IMR-90 (cell line): ENCODE measurements around the gene NCKAP5. TPM values are rescaled to one million over a fixed set of nuclear protein-coding genes. Genes with fewer than 3 reads are reported as not detected.

Experiments
- ATAC-seq: fragments of 200-7000 bp; cut with Tn5 transposase; 2 replicates; pipeline ENCODE4 v1.9.1; 2020; ENCODE audit warnings: low read depth, mild to moderate bottlenecking, moderate library complexity
- BruUV-seq: library from RNA; stranded (reverse); fragments of 400-500 nt; replicated peaks from 2 replicates; lab custom pipeline; 2021; lab: Mats Ljungman, UMichigan
- CTCF ChIA-PET: fragments of 300-600 bp; formaldehyde crosslinking; extraction: SDS; loops from one replicate; lab custom pipeline; 2021; ENCODE audit warnings: antibody characterized with exemption; lab: Yijun Ruan, JAX
- POLR2A ChIA-PET: fragments of 300-600 bp; sonication (Branson Sonifier 250); formaldehyde crosslinking; loops from one replicate; lab custom pipeline; 2022; ENCODE audit warnings: antibody characterized with exemption; ENCODE audit not compliant: unreplicated experiment; lab: Charles Lee
- DNase-seq: peaks from one replicate; pipeline ENCODE4 v3.0.0; 2013
- H2AFZ ChIP-seq: replicated peaks from 2 replicates; pipeline ENCODE3; 2013; ENCODE audit warnings: low read length, mild to moderate bottlenecking; ENCODE audit not compliant: poor library complexity
- H2AK5ac ChIP-seq: 2 replicates; pipeline ENCODE4 v1.6.1; 2013; ENCODE audit warnings: low read depth, low read length, inconsistent platforms
- H2AK9ac ChIP-seq: replicated peaks from 2 replicates; pipeline ENCODE3; 2013; ENCODE audit warnings: mild to moderate bottlenecking, low read depth, low read length, moderate library complexity; ENCODE audit not compliant: poor library complexity
- H2BK120ac ChIP-seq: 2 replicates; pipeline ENCODE4 v1.6.1; 2013; ENCODE audit warnings: low read depth, low read length, inconsistent platforms
- H2BK15ac ChIP-seq: 3 replicates; pipeline ENCODE4 v1.6.1; 2013; ENCODE audit warnings: low read depth, low read length, inconsistent platforms
- H2BK20ac ChIP-seq: 2 replicates; pipeline ENCODE4 v1.6.1; 2013; ENCODE audit warnings: low read depth, mild to moderate bottlenecking, inconsistent platforms, low read length, moderate library complexity
- H2BK5ac ChIP-seq: 2 replicates; pipeline ENCODE4 v1.6.1; 2013; ENCODE audit warnings: mild to moderate bottlenecking, low read depth, low read length, inconsistent platforms; ENCODE audit not compliant: poor library complexity, severe bottlenecking
- H3K14ac ChIP-seq: replicated peaks from 2 replicates; pipeline ENCODE4 v1.6.1; 2013; ENCODE audit warnings: low read depth, low read length, inconsistent platforms
- H3K18ac ChIP-seq: 2 replicates; pipeline ENCODE4 v1.6.1; 2013; ENCODE audit warnings: low read depth, low read length, control low read depth
- H3K23ac ChIP-seq: 2 replicates; pipeline ENCODE4 v1.6.1; 2013; ENCODE audit warnings: low read depth, low read length, inconsistent platforms
- H3K27ac ChIP-seq: 2 replicates; pipeline ENCODE4 v1.5.1; 2013; ENCODE audit warnings: mild to moderate bottlenecking, control low read depth, low read length; ENCODE audit not compliant: insufficient read depth
- H3K27me3 ChIP-seq: 2 replicates; pipeline ENCODE4 v1.6.1; 2013; ENCODE audit warnings: low read length; ENCODE audit not compliant: control insufficient read depth, insufficient read depth
- H3K36me3 ChIP-seq: 2 replicates; pipeline ENCODE4 v1.6.1; 2013; ENCODE audit warnings: low read length, mixed read lengths; ENCODE audit not compliant: control insufficient read depth, insufficient read depth
- H3K4ac ChIP-seq: 2 replicates; pipeline ENCODE4 v1.6.1; 2013; ENCODE audit warnings: low read depth, low read length, inconsistent platforms
- H3K4me1 ChIP-seq: 2 replicates; pipeline ENCODE4 v1.6.1; 2013; ENCODE audit warnings: low read length, mixed read lengths; ENCODE audit not compliant: control insufficient read depth, insufficient read depth
- H3K4me2 ChIP-seq: 2 replicates; pipeline ENCODE4 v1.6.1; 2013; ENCODE audit warnings: low read depth, mild to moderate bottlenecking, control low read depth, low read length, moderate library complexity
- H3K4me3 ChIP-seq: 2 replicates; pipeline ENCODE4 v1.5.1; 2013; ENCODE audit warnings: low read depth, mild to moderate bottlenecking, control low read depth, low read length, moderate library complexity; ENCODE audit not compliant: insufficient read depth
- H3K56ac ChIP-seq: 2 replicates; pipeline ENCODE4 v1.6.1; 2013; ENCODE audit warnings: low read length, inconsistent platforms; ENCODE audit not compliant: insufficient read depth; ENCODE audit errors: extremely low read depth
- H3K79me1 ChIP-seq, 2 experiments: 2 replicates each; pipeline ENCODE4 v1.6.1; 2013; ENCODE audit warnings: low read length in 2 of 2, inconsistent platforms in 1 of 2, low read depth in 1 of 2
- H3K9ac ChIP-seq: 2 replicates; pipeline ENCODE4 v1.6.1; 2013; ENCODE audit warnings: low read depth, low read length, control low read depth
- H3K9me1 ChIP-seq: 2 replicates; pipeline ENCODE4 v1.6.1; 2013; ENCODE audit warnings: low read length, inconsistent platforms; ENCODE audit not compliant: insufficient read depth
- H3K9me3 ChIP-seq: 2 replicates; pipeline ENCODE4 v1.6.1; 2013; ENCODE audit warnings: low read length; ENCODE audit not compliant: control insufficient read depth, insufficient read depth
- H4K20me1 ChIP-seq: 2 replicates; pipeline ENCODE4 v1.6.1; 2013; ENCODE audit warnings: low read length, inconsistent platforms; ENCODE audit not compliant: insufficient read depth
- H4K5ac ChIP-seq: 2 replicates; pipeline ENCODE4 v1.6.1; 2013; ENCODE audit warnings: mild to moderate bottlenecking, low read depth, low read length, control low read depth
- H4K8ac ChIP-seq, 2 experiments: 2 replicates each; pipeline ENCODE4 v1.6.1; 2013; ENCODE audit warnings: low read depth in 2 of 2, low read length in 2 of 2, control low read depth in 1 of 2, inconsistent platforms in 1 of 2
- H4K91ac ChIP-seq: 2 replicates; pipeline ENCODE4 v1.6.1; 2013; ENCODE audit warnings: low read depth, low read length, inconsistent platforms; ENCODE audit not compliant: insufficient read depth
- CEBPB ChIP-seq: IDR thresholded peaks from 2 replicates; pipeline ENCODE4 v1.6.1; 2012; ENCODE audit warnings: low read depth, low read length, improper control_type of control experiment
- CHD1 ChIP-seq: IDR thresholded peaks from 2 replicates; pipeline ENCODE4 v1.6.1; 2012; ENCODE audit warnings: low read depth, low read length, improper control_type of control experiment
- ELK1 ChIP-seq: fragments of 150-350 bp; IDR thresholded peaks from 2 replicates; pipeline ENCODE4 v1.6.1; 2016; ENCODE audit warnings: low read depth, mild to moderate bottlenecking, low read length, moderate library complexity, borderline replicate concordance
- MAFK ChIP-seq: IDR thresholded peaks from 2 replicates; pipeline ENCODE4 v1.6.1; 2012; ENCODE audit warnings: low read depth, low read length, improper control_type of control experiment
- MAZ ChIP-seq: IDR thresholded peaks from 2 replicates; pipeline ENCODE4 v1.6.1; 2012; ENCODE audit warnings: low read depth, mild to moderate bottlenecking, low read length, improper control_type of control experiment, moderate library complexity, borderline replicate concordance
- MXI1 ChIP-seq: IDR thresholded peaks from 2 replicates; pipeline ENCODE4 v1.6.1; 2012; ENCODE audit warnings: low read depth, mild to moderate bottlenecking, low read length, moderate library complexity, borderline replicate concordance
- NFE2L2 ChIP-seq: fragments of 150-350 bp; IDR thresholded peaks from 2 replicates; pipeline ENCODE4 v1.6.1; 2016; ENCODE audit warnings: low read depth, mild to moderate bottlenecking, low read length
- POLR2A ChIP-seq: IDR thresholded peaks from 2 replicates; pipeline ENCODE4 v1.6.1; 2012; ENCODE audit warnings: mild to moderate bottlenecking, low read depth, low read length
- RCOR1 ChIP-seq: IDR thresholded peaks from 2 replicates; pipeline ENCODE4 v1.6.1; 2012; ENCODE audit warnings: mild to moderate bottlenecking, low read length, improper control_type of control experiment; ENCODE audit not compliant: insufficient replicate concordance
- SMC3 ChIP-seq: fragments of 150-350 bp; IDR thresholded peaks from 2 replicates; pipeline ENCODE4 v1.6.1; 2016; ENCODE audit warnings: low read depth, mild to moderate bottlenecking, antibody characterized with exemption, low read length, moderate library complexity
- USF2 ChIP-seq: fragments of 150-350 bp; IDR thresholded peaks from 2 replicates; pipeline ENCODE4 v1.6.1; 2017; ENCODE audit warnings: mild to moderate bottlenecking, antibody characterized with exemption, low read length, low read depth
- WGBS, 2 experiments: methylation state at CpG; one replicate each; pipeline versions ENCODE4 v1.1.5 to v1.1.7; 2013; ENCODE audit warnings: missing lambda C conversion rate in 2 of 2; ENCODE audit not compliant: insufficient read length in 1 of 2; ENCODE audit errors: extremely low coverage in 2 of 2; 5-methylcytosine and 5-hydroxymethylcytosine counted together
- dilution Hi-C: fragments of 300-500 bp; cut with HindIII; formaldehyde crosslinking; loops from one replicate; pipeline ENCODE4 v1.14.3; 2018; ENCODE audit warnings: low sequenced_read_pairs; ENCODE audit not compliant: unreplicated experiment
- in situ Hi-C: fragments of 300-500 bp; cut with MboI; formaldehyde crosslinking; loops from 3 replicates; pipeline ENCODE4 v1.14.3; 2019; ENCODE audit warnings: low sequenced_read_pairs, inconsistent platforms, mixed read lengths
- intact Hi-C: fragments of 100-400 bp; cut with micrococcal nuclease; formaldehyde crosslinking; loops from 2 replicates; pipeline ENCODE4 v1.10.0; 2022
- polyA plus RNA-seq, 3 experiments: library from polyadenylated mRNA; depleted of rRNA; stranded (reverse); fragments of >200 nt; gene quantifications; 2 replicates each; pipeline ENCODE4 v1.2.3, GENCODE V29; 2012; ENCODE audit warnings: low replicate concordance in 1 of 3
- total RNA-seq: library from RNA; depleted of rRNA; stranded (reverse); fragments of >200 nt; gene quantifications from 2 replicates; pipeline ENCODE4 v1.2.3, GENCODE V29; 2012

NCKAP5 gene
- total and polyA plus RNA-seq, 2 of the 4 experiments (the other 2 are of a cell fraction) = 2.7 to 3.9 TPM

- ATAC-seq (no peak), DNase-seq (no peak)
- H3K4me2 ChIP-seq = no peak overlapping the region
- H3K27ac ChIP-seq = no peak overlapping the region
- no peak overlapping the region for H3K4ac ChIP-seq
- no peak for TF ChIP-seq SMC3
- TF ChIP-seq POLR2A = no peak
- TF ChIP-seq MXI1 = no peak
- TF ChIP-seq MAZ = no peak
- TF ChIP-seq CEBPB = no peak
- TF ChIP-seq USF2 = no peak
- TF ChIP-seq CHD1 = no peak
- TF ChIP-seq ELK1 = no peak
- no peak for TF ChIP-seq MAFK
- no peak for TF ChIP-seq RCOR1
- no peak for TF ChIP-seq NFE2L2
- no peak overlapping the region for H2BK20ac ChIP-seq
- no peak overlapping the region for H3K23ac ChIP-seq
- H2BK15ac ChIP-seq = no peak overlapping the region
- H3K4me3 ChIP-seq = no peak overlapping the region
- ChIA-PET POLR2A (interaction anchor here (0.6 kb wide), 1 partner anchor 131 kb away, joined by 3 read pairs; no protein-coding TSS in a partner anchor), CTCF (no interaction called here)
- no peaks in the 10 kb centered on the region for H3K27me3 ChIP-seq
- no peak overlapping the region for H3K14ac ChIP-seq
- no peak overlapping the region for H2AK5ac ChIP-seq
- H4K20me1 ChIP-seq = no peaks in the 10 kb centered on the region
- dilution Hi-C loops = no loop called here
- H3K79me1 ChIP-seq = no peaks in the 10 kb centered on the region; a peak in 1 of 4 replicates
- no TSS peak for BruUV-seq
- H3K56ac ChIP-seq = no peak overlapping the region
- no CpG with 5 or more reads among the region's 2 CpGs for WGBS, 2 experiments
- no peak overlapping the region for H3K9ac ChIP-seq
- H2AK9ac ChIP-seq = no peak overlapping the region
- no peak overlapping the region for H2BK5ac ChIP-seq
- H2AFZ ChIP-seq = no peak overlapping the region
- no peak overlapping the region for H4K8ac ChIP-seq
- in situ Hi-C loops = no loop called here
- H2BK120ac ChIP-seq = no peak overlapping the region
- no peak overlapping the region for H4K91ac ChIP-seq
- H3K18ac ChIP-seq = no peak overlapping the region
- intact Hi-C loops = loop anchor here (10.0 kb wide), 1 partner anchor 107 kb away; no protein-coding TSS in a partner anchor
- no peak overlapping the region for H4K5ac ChIP-seq
- no peaks in the 10 kb centered on the region for H3K9me1 ChIP-seq
- no peaks in the 10 kb centered on the region for H3K9me3 ChIP-seq
- peaks cover 4% of the 10 kb centered on the region; the same call in 1 of the 2 replicates for H3K4me1 ChIP-seq
- H3K36me3 ChIP-seq = no peaks in the 10 kb centered on the region
Measured at GRCh38 chr2:133531382-133531781, 36.9 kb downstream of the NCKAP5 start.
